HPDE6-E6E7 (cell line): ENCODE measurements around the gene MKKS.
A peak's percentile ranks its signal among the peaks of the same experiment; 100 is the strongest.

ENCODE experiments used
- DNase-seq: peaks from one replicate; pipeline ENCODE4 v3.0.0; 2011; ENCODE audit warnings: missing footprints; ENCODE audit errors: extremely low spot score

MKKS gene

DNA sequence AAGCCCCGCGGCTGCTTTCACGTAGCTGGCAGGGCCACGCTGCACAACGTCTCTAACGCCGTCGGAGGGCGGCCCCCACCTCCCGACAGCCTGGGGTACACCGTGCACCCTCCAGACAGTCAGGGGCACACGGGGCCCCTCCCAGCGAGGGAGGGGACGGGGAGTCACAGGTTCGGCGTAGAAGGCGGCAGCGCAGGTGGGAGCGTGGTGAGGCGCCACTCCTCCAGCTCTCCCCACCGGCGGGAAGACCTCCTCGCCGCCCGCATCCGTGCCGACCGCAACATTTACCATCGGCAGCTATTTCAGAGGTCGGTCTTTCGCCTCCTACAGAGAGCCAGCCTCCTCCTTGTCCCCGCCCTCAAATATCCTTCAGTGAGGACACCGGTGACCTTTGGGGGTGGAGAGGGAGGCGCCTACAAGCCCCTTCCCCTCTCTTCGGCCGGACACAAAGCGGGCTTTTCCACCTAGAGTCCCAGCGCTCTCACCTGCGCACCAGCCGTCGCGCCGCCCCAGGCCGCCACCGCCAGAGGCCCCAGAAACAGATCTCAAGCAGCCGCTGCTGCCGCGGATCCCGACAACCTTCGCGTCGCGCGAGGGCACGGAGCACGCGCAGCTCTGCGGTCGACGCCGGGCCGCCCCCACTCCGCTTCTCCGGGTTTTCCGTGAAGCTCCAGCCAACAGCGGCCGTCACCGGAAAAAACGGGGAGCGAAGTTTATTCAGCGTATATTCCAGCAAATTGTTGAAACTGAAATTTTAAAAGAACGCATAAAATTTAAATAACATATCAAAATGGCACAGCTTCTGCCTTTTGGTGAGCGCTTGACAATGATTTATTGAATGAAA lies at the start of gene MKKS:
Gene MKKS, minus strand, starts transcription at position 600 of the 844 bp plus-strand sequence. CDS start 20,708 bp downstream, outside the sequence.
- DNase-seq: peak; percentile 88

DNA sequence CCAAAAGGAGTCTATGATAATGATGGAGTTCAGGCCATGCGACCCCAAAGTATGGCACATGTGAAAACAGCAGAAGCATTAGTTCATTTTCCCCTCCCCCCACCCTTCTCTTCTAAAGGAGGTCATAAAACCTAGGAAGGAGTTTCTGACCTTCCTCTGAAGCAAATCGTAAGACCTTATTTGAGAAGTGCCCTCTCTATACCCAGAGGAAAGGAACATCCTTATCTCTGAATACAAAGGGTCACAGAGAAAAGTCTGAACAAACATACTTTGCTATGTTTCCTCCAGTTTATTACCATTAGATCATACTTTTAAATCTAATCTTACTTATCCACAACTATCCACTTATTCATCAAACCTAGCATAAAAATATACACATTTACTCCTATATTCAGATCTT lies 49.7 kb upstream of the MKKS start:
- no peak for DNase-seq

- DNase-seq: no peak
These were observed 47.7 kb upstream of the MKKS start for GRCh38 chr20:10481676-10482075.

DNA sequence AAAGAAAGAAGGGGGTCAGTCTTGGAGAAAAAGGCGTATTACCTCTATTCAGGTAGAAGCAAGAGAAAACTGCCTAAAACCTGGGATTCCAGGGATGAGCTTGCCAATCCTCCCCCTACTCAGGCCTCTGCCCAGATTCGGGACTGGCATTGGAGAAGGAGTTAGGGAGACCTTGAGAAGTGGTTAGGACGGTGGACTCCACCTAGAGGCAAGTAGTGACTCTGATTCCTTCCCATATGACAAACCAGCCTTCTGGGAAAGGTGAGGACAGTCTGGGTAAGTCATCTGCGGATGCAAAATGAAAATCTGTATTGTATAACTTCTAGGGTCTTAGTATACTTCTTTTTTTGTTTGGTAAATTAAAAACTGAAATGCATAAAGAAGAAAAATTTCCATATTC lies 44.9 kb upstream of the MKKS start:
- DNase-seq: no peak

DNA sequence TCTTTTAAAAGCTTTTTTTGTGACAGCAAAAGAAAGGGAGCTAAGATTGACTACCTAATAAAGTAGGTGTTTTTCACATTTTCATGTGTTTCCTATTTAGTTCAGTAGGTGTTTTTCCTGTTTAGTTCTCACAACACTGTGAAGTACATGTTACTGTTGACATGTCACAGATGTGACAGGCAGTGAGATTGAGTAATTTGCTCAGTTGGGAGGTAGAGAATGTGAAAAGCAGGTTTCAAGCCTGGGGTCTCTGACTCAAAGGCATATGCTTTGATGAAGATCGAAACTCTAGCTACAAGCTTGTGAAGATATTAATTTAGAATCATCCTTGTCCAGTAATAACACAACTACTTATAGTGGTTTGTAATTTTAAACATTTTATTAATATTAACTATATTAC lies 44.2 kb upstream of the MKKS start:
- no peak for DNase-seq

DNA sequence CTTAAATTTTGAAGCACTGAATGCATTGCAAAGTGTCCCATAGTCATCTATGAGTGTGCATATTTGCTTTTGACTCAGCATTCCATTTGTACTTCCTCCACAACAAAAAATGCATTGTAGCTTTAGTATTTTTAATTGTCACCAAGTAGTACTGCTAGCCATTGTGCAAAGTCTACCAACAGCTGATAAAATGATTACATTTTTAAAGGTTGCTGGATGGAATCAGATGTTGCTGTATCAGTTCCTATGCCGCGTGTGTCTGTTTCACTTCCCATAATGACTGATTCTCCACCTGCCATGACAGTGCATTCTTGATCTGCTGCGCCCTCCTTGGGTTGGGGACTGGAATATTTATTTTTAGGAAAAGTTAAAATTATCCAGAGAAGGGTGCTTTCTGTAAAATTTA lies 42.3 kb upstream of the MKKS start:
- DNase-seq: no peak

DNA sequence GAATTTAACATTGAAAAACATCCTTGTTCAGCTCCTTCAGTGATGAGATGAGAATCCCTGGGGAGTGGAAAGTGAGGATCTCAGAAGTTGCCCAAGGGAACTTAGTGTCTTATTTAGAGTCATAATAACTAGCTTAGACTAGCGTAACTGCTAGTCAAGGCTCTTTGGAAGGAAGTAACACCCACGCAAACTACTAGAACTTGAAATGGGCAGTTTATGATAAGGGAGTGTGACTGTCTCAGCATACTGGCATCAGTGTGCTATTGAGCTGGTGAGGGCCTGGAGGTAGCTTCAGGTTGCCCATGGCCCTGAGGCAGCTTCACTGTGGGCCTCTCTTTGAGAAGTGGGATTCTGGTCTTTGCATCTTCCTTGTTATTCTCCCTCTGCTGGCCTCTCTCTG lies 41.2 kb upstream of the MKKS start:
- no peak for DNase-seq

DNA sequence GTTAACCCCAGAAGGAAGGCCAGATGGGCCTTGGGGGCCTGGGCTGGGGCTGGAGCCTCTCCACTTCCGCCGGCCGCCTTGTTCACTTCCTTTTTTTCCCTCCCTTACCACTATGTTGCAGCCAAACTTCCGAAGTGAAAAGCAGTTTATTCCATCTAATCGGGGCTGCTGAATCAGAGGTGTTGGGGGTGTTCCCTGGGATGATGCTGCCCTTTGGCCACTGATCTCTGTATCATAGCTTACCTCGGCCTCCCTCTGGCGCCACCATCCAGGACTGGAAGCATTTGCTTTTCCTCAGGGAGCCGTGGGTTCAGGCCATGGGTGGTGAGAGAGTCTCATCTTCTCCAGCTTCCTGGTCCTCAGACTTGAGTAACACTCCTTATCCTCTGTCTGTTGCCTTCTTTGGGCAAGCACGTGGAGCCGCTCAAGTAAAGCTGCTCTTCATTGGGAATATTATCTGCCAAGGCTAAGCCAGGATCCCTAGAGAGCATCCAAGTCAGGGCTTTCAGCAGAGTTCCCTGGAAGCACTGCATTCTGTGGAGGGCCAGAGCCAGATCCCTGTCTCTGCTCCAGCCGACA lies 40.7 kb upstream of the MKKS start:
- no peak for DNase-seq

DNA sequence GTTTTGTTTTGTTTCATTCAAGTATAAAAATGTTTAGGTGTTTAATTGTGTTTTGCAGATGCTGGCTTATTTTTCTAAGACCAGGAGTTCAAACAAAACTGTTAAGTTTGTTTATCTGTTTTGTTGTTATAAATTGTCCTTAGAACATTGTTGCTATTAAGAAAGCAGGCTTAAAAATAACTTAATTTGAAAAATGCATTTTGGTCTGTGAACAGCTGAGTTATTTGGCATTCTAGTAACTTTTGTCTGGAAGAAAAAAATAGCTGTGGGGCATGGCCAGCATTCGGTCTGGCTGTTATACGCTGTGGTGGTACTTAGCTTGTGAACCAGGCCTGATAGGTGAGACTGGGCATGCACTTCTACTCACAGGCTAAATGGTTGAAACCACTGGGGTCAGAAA lies 38.8 kb upstream of the MKKS start:
- no peak for DNase-seq

- no peak for DNase-seq
These were observed 36.3 kb upstream of the MKKS start for GRCh38 chr20:10470276-10470675.

- no peak for DNase-seq
These were observed 35.6 kb upstream of the MKKS start for GRCh38 chr20:10469599-10469998.

- no peak for DNase-seq
These were observed 35.0 kb upstream of the MKKS start for GRCh38 chr20:10469056-10469455.

DNA sequence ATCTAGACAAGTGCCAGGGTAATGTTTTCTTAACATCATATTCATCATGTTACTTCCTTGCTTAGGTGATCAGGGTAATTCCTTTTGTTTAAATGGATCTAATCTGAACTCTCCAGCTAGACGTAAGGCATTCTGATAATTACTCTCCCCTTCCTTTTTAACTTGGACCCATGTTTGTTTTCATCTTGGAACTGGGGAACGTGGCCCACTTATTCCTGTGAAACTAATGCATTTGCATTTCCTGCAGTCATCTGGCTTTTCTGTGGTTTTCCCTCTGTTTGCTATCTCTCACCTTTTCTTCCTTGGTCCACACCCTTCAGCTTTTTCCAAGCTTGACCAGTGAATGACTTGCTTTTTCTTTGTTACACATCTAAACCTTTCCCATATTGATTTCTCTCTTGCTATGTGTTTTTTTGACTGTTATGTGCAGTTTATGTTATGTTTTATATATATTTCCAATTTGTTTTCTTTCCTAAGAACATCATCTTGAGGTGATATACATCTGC lies 34.4 kb upstream of the MKKS start:
- no peak for DNase-seq

GRCh38 chr20:10467681-10468339 lies 33.8 kb upstream of the MKKS start:
- no peak for DNase-seq

DNA sequence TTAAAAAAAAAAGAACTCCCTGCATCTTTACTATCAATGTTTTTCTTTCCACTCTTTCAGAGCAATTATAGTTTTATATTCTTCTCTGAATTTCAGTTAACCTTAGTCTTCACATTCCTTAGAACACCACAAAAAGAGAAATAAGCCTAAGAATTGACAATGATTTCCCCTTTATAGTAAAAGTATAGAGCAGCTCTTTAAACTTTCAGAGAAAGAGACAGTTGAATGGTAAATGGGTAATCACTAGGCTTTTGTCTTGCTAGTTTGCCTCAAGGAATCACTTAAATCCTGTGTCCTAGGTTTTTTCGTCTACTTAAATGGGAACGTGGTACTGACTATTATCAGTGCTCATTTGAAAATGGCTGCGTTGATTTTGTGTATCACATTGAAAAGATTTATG lies 32.8 kb upstream of the MKKS start:
- DNase-seq: no peak

GRCh38 chr20:10466325-10466724 lies 32.3 kb upstream of the MKKS start:
- no peak for DNase-seq

DNA sequence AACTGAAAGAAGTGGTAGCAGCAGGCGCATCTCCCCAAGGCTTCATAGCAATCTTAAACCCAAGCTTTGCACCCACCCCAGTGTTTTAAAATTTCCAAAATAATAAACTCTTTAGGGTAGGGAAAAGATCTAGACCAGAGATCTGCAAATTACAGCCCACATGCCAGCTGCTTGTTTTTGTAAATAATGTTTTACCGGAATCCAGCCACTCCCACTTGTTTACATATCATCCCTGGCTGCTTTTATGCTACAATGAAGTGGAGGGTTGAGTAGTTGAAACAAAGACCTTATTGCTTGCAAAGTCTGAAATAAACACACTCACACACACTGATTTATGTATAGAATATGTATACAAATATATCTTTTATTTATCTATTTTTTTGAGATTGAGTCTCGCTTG lies 31.1 kb upstream of the MKKS start:
- no peak for DNase-seq

DNA sequence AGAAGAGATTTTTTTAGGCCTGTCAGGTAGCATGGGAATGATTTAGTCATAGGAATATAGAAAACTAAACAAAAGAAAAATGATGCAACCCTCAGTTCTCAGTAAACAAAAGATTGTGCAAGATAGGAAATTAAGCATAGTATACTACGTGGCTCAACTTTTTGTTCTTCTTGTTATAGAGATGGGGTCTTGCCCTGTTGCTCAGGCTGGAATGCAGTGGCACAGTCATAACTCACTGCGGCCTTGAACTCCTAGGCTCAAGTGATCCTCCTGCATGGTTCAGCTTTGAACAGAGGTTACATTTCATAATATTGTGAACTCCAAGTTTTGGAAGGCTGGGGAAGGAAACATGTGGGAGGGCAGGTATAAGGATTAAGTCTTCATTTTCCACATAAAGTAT lies 29.6 kb upstream of the MKKS start:
- DNase-seq: no peak

DNA sequence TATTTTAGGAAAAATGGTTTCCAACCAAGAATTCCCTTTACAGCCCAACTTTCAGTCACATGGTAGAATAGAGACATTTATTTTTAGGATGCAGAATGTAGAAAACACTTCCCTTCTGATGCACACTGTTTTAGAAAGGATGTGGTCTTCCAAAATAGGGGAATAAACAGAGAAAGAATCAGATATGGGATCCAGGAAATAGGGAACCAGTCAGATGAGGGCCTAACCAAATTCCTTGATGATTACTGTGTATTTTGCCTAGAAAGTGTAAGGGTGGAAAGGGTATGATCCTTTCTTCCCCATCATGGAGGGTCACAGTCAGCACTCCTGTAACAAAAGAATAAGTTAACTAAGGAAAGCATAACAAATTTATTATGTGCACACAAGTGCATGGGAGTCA lies 28.5 kb upstream of the MKKS start:
- DNase-seq: no peak

- DNase-seq: no peak
These were observed 27.5 kb upstream of the MKKS start for GRCh38 chr20:10461495-10461894.

- DNase-seq: no peak
These were observed 20.2 kb upstream of the MKKS start for GRCh38 chr20:10454151-10454750.

GRCh38 chr20:10453241-10453640 lies 19.2 kb upstream of the MKKS start:
- no peak for DNase-seq
